WTC11 (cell line): Measurements from ENCODE around the gene CAPZB. TPM values are rescaled to one million over a fixed set of nuclear protein-coding genes. Genes with fewer than 3 reads are reported as not detected.

ENCODE experiments used
- ATAC-seq: fragments of 200-7000 bp; cut with Tn5 transposase; 2 replicates; pipeline ENCODE4 v1.10.0; 2021; ENCODE audit warnings: mild to moderate bottlenecking, moderate library complexity
- CTCF ChIA-PET: fragments of 300-600 bp; sonication (Branson Sonifier 250); formaldehyde crosslinking; loops from one replicate; lab custom pipeline; 2021; ENCODE audit warnings: antibody characterized with exemption; lab: Charles Lee
- POLR2A ChIA-PET: fragments of 350-600 bp; sonication (Branson Sonifier 250); formaldehyde crosslinking; loops from one replicate; lab custom pipeline; 2021; ENCODE audit warnings: antibody characterized with exemption; lab: Charles Lee
- DNase-seq: peaks from one replicate; pipeline ENCODE4 v3.0.0; 2021; ENCODE audit warnings: low spot score
- H3K27ac Mint-ChIP-seq: 2 replicates; pipeline ENCODE4 v1.8.0; 2021; ENCODE audit warnings: mixed read lengths
- H3K27me3 Mint-ChIP-seq: 2 replicates; pipeline ENCODE4 v1.8.0; 2021; ENCODE audit warnings: low read depth, mild to moderate bottlenecking, moderate library complexity, mixed read lengths
- H3K36me3 Mint-ChIP-seq: 2 replicates; pipeline ENCODE4 v1.8.0; 2021; ENCODE audit warnings: mixed read lengths
- H3K4me1 Mint-ChIP-seq: 2 replicates; pipeline ENCODE4 v1.8.0; 2022; ENCODE audit warnings: mixed read lengths
- H3K4me3 Mint-ChIP-seq: 2 replicates; pipeline ENCODE4 v1.8.0; 2021; ENCODE audit warnings: mild to moderate bottlenecking, moderate library complexity, mixed read lengths
- H3K9me3 Mint-ChIP-seq: 2 replicates; pipeline ENCODE4 v1.8.0; 2021; ENCODE audit warnings: mixed read lengths
- CBFB ChIP-seq: sonication (generic); formaldehyde crosslinking; IDR thresholded peaks from 2 replicates; pipeline ENCODE4 v1.8.1; 2022; ENCODE audit warnings: mild to moderate bottlenecking, low read depth, missing genetic modification reagents
- CREB1 ChIP-seq: sonication (generic); formaldehyde crosslinking; IDR thresholded peaks from 2 replicates; pipeline ENCODE4 v1.8.0; 2023; ENCODE audit warnings: mild to moderate bottlenecking, missing genetic modification reagents
- EMX1 ChIP-seq: fragments of 250-450 bp; sonication (Bioruptor Pico); IDR thresholded peaks from 2 replicates; pipeline ENCODE4 v1.8.0; 2021; ENCODE audit warnings: mild to moderate bottlenecking
- HMGA2 ChIP-seq: fragments of 250-450 bp; sonication (Bioruptor Pico); IDR thresholded peaks from 2 replicates; pipeline ENCODE4 v1.4.0; 2021; ENCODE audit warnings: mild to moderate bottlenecking, moderate library complexity
- IRF2 ChIP-seq: sonication (generic); formaldehyde crosslinking; IDR thresholded peaks from 2 replicates; pipeline ENCODE4 v1.8.0; 2022; ENCODE audit warnings: low read depth, missing genetic modification reagents, borderline replicate concordance
- KAT7 ChIP-seq: sonication (generic); formaldehyde crosslinking; IDR thresholded peaks from 2 replicates; pipeline ENCODE4 v1.8.1; 2023; ENCODE audit warnings: missing genetic modification reagents, mild to moderate bottlenecking, borderline replicate concordance
- NFYB ChIP-seq: sonication (generic); formaldehyde crosslinking; conservative IDR thresholded peaks from 2 replicates; pipeline ENCODE4 v1.8.0; 2022; ENCODE audit warnings: low read depth, missing genetic modification reagents
- NR1H2 ChIP-seq: sonication (generic); formaldehyde crosslinking; IDR thresholded peaks from 2 replicates; pipeline ENCODE4 v1.9.0; 2021; ENCODE audit warnings: mild to moderate bottlenecking, moderate library complexity, missing genetic modification reagents
- NR2C2 ChIP-seq: sonication (generic); formaldehyde crosslinking; IDR thresholded peaks from 2 replicates; pipeline ENCODE4 v1.8.0; 2022; ENCODE audit warnings: mild to moderate bottlenecking, missing genetic modification reagents
- SMAD3 ChIP-seq: sonication (generic); formaldehyde crosslinking; IDR thresholded peaks from 2 replicates; pipeline ENCODE4 v1.8.0; 2022; ENCODE audit warnings: missing genetic modification reagents, mild to moderate bottlenecking, borderline replicate concordance
- TEAD4 ChIP-seq: sonication (generic); formaldehyde crosslinking; IDR thresholded peaks from 2 replicates; pipeline ENCODE4 v1.8.0; 2022; ENCODE audit warnings: mild to moderate bottlenecking, missing genetic modification reagents
- ZNF219 ChIP-seq: sonication (generic); formaldehyde crosslinking; IDR thresholded peaks from 2 replicates; pipeline ENCODE4 v1.8.0; 2023; ENCODE audit warnings: missing genetic modification reagents, mild to moderate bottlenecking, borderline replicate concordance
- ZNF317 ChIP-seq: sonication (generic); formaldehyde crosslinking; IDR thresholded peaks from 2 replicates; pipeline ENCODE4 v1.8.1; 2023; ENCODE audit warnings: low read depth, mild to moderate bottlenecking, moderate library complexity, missing genetic modification reagents, borderline replicate concordance
- ZNF396 ChIP-seq: fragments of 250-450 bp; sonication (Bioruptor Pico); IDR thresholded peaks from 2 replicates; pipeline ENCODE4 v1.8.0; 2021; ENCODE audit warnings: mild to moderate bottlenecking, moderate library complexity, borderline replicate concordance
- total RNA-seq: library from RNA; stranded (reverse); gene quantifications from 3 replicates; pipeline ENCODE4 v1.2.3, GENCODE V29; 2021
- TF ChIP-seq, protein P1 (sequence below): sonication (generic); formaldehyde crosslinking; IDR thresholded peaks from 2 replicates; pipeline ENCODE4 v1.8.1; 2023; ENCODE audit warnings: mild to moderate bottlenecking, missing genetic modification reagents, moderate library complexity
- TF ChIP-seq, protein P2 (sequence below): fragments of 250-450 bp; sonication (Bioruptor Pico); IDR thresholded peaks from 2 replicates; pipeline ENCODE4 v1.8.0; 2021; ENCODE audit warnings: mild to moderate bottlenecking
- TF ChIP-seq, protein P3 (sequence below): fragments of 250-450 bp; sonication (Bioruptor Pico); IDR thresholded peaks from 2 replicates; pipeline ENCODE4 v1.9.0; 2021; ENCODE audit warnings: moderate library complexity, mild to moderate bottlenecking, inconsistent platforms, borderline replicate concordance
- TF ChIP-seq, protein P4 (sequence below): sonication (generic); formaldehyde crosslinking; IDR thresholded peaks from 2 replicates; pipeline ENCODE4 v1.8.1; 2023; ENCODE audit warnings: mild to moderate bottlenecking, moderate library complexity, missing genetic modification reagents
- TF ChIP-seq, protein P5 (sequence below): sonication (generic); formaldehyde crosslinking; IDR thresholded peaks from 2 replicates; pipeline ENCODE4 v1.8.1; 2023; ENCODE audit warnings: mild to moderate bottlenecking, missing genetic modification reagents
- TF ChIP-seq, protein P6 (sequence below): fragments of 250-450 bp; sonication (Bioruptor Pico); IDR thresholded peaks from 2 replicates; pipeline ENCODE4 v1.9.0; 2021; ENCODE audit warnings: mild to moderate bottlenecking

The CAPZB gene
- total RNA-seq, 1 experiment from 2014 or later = 348 TPM

DNA sequence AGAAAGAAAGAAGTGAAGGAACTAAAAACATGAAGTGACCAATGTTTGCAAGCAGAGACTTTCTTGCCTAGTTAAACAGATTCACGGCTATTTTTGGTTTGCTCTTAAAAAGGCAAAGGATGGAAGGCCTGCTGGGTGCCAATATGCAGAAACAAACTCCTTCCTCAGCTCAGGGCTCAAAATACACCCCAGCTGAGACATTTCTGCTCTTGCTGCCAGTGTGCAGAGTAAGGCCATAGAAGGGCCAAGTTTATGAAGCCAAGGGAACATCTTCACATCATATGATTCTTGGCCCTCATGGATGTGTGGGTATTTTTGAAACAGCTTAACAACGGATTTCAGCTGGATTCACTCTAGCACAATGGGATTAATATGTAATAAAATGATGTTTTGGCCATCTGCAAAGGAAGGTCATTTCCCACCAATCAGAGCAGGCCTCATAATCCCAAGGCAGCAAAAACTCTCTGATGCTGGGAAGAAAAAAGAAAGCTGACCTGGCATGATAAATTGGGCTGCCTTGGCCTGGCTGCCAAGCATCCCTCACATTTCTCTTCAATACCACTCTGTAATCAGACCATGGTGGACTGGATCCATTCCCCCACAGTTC lies 70.7 kb downstream of the CAPZB start (continued):
- TF ChIP-seq SMAD3 = no peak
- TF ChIP-seq IRF2 = no peak

DNA sequence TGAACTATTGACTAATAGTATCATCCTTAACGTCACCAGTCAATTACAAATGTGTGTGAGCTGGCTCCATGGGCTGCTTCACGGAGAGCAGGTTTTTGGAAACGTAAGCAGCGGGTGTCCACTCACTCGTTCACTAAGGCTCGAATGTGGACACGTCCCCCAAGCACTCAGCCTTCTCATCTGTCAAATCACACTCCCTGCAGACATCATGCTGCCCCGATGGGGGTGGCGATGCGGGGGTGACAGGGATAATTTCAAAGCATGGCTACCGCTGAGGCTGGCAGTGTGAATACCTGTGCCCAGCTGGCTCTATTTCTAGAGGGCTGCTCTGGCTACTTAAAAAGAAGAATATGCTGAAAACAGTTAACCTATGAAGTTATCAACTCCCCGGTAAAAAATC lies 71.3 kb downstream of the CAPZB start:
- H3K36me3 Mint-ChIP-seq = peaks cover 17% of the 10 kb centered on the region
- no peaks in the 10 kb centered on the region for H3K9me3 Mint-ChIP-seq
- ATAC-seq (no peak), DNase-seq (no peak)
- peaks cover 32% of the 10 kb centered on the region for H3K4me1 Mint-ChIP-seq
- peak overlapping the region; percentile 88; the same call in 1 of the 2 replicates for H3K27ac Mint-ChIP-seq
- ChIA-PET POLR2A (no interaction called here), CTCF (interaction anchor here (0.7 to 2.0 kb wide), 4 partner anchors 8 to 169 kb away, joined by 3 to 5 read pairs (median 3); no protein-coding TSS in a partner anchor)
- no peaks in the 10 kb centered on the region for H3K27me3 Mint-ChIP-seq
- TF ChIP-seq, protein P1, sequence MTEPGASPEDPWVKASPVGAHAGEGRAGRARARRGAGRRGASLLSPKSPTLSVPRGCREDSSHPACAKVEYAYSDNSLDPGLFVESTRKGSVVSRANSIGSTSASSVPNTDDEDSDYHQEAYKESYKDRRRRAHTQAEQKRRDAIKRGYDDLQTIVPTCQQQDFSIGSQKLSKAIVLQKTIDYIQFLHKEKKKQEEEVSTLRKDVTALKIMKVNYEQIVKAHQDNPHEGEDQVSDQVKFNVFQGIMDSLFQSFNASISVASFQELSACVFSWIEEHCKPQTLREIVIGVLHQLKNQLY = no peak
- TF ChIP-seq ZNF396 (CRISPR knock-in tag) (no peak), EMX1 (no peak), ZNF219 (no peak), NFYB (no peak), HMGA2 (CRISPR knock-in tag) (no peak), ZNF317 (CRISPR knock-in tag) (no peak), CREB1 (no peak), SMAD3 (no peak), TEAD4 (CRISPR knock-in tag) (no peak), NR1H2 (CRISPR knock-in tag) (no peak), CBFB (CRISPR knock-in tag) (no peak)
- TF ChIP-seq, protein P2, sequence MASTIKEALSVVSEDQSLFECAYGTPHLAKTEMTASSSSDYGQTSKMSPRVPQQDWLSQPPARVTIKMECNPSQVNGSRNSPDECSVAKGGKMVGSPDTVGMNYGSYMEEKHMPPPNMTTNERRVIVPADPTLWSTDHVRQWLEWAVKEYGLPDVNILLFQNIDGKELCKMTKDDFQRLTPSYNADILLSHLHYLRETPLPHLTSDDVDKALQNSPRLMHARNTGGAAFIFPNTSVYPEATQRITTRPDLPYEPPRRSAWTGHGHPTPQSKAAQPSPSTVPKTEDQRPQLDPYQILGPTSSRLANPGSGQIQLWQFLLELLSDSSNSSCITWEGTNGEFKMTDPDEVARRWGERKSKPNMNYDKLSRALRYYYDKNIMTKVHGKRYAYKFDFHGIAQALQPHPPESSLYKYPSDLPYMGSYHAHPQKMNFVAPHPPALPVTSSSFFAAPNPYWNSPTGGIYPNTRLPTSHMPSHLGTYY (CRISPR knock-in tag) = no peak
- TF ChIP-seq, protein P3, sequence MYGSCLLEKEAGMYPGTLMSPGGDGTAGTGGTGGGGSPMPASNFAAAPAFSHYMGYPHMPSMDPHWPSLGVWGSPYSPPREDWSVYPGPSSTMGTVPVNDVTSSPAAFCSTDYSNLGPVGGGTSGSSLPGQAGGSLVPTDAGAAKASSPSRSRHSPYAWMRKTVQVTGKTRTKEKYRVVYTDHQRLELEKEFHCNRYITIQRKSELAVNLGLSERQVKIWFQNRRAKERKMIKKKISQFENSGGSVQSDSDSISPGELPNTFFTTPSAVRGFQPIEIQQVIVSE = no peak
- TF ChIP-seq, protein P4, sequence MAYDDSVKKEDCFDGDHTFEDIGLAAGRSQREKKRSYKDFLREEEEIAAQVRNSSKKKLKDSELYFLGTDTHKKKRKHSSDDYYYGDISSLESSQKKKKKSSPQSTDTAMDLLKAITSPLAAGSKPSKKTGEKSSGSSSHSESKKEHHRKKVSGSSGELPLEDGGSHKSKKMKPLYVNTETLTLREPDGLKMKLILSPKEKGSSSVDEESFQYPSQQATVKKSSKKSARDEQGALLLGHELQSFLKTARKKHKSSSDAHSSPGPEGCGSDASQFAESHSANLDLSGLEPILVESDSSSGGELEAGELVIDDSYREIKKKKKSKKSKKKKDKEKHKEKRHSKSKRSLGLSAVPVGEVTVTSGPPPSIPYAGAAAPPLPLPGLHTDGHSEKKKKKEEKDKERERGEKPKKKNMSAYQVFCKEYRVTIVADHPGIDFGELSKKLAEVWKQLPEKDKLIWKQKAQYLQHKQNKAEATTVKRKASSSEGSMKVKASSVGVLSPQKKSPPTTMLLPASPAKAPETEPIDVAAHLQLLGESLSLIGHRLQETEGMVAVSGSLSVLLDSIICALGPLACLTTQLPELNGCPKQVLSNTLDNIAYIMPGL (CRISPR knock-in tag) = no peak
- TF ChIP-seq, protein P5, sequence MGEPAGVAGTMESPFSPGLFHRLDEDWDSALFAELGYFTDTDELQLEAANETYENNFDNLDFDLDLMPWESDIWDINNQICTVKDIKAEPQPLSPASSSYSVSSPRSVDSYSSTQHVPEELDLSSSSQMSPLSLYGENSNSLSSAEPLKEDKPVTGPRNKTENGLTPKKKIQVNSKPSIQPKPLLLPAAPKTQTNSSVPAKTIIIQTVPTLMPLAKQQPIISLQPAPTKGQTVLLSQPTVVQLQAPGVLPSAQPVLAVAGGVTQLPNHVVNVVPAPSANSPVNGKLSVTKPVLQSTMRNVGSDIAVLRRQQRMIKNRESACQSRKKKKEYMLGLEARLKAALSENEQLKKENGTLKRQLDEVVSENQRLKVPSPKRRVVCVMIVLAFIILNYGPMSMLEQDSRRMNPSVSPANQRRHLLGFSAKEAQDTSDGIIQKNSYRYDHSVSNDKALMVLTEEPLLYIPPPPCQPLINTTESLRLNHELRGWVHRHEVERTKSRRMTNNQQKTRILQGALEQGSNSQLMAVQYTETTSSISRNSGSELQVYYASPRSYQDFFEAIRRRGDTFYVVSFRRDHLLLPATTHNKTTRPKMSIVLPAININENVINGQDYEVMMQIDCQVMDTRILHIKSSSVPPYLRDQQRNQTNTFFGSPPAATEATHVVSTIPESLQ = no peak
- TF ChIP-seq, protein P6, sequence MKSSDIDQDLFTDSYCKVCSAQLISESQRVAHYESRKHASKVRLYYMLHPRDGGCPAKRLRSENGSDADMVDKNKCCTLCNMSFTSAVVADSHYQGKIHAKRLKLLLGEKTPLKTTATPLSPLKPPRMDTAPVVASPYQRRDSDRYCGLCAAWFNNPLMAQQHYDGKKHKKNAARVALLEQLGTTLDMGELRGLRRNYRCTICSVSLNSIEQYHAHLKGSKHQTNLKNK (CRISPR knock-in tag) = no peak
- H3K4me3 Mint-ChIP-seq = no peak overlapping the region

DNA sequence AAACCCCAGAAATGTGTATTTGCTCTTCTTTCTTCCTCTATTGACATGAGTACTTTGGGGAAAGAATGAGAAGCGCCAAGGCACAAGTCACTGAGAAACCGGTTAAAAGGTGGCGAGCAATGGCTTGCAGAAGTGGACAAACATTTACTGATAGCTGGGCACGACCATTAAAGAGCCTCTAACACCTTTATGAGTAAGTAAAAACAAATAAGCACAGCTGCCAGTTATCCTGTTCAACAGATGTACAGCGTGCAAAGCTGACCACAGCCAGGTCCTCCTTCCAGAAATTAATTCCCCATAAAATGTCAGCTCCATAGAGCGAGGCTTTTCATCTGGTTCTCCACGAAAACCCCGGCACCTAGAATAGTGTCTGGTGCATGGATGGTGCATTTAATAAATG lies 72.7 kb downstream of the CAPZB start:
- ATAC-seq (no peak), DNase-seq (no peak)
- H3K27me3 Mint-ChIP-seq = no peaks in the 10 kb centered on the region
- H3K4me3 Mint-ChIP-seq = no peak overlapping the region
- peaks cover 4% of the 10 kb centered on the region; the same call in 1 of the 2 replicates for H3K36me3 Mint-ChIP-seq
- H3K4me1 Mint-ChIP-seq = peaks cover 32% of the 10 kb centered on the region
- H3K27ac Mint-ChIP-seq = no peak overlapping the region
- H3K9me3 Mint-ChIP-seq = no peaks in the 10 kb centered on the region
- CTCF ChIA-PET = interaction anchor here (0.5 to 2.0 kb wide), 6 partner anchors 20 to 240 kb away, joined by 3 to 5 read pairs (median 4); no protein-coding TSS in a partner anchor
- TF ChIP-seq KAT7 (CRISPR knock-in tag) (no peak), NR2C2 (no peak), IRF2 (no peak)
- POLR2A ChIA-PET = no interaction called here
